Stomach smooth muscle (tissue), 2 donors: ENCODE results near the gene MS4A7.

Experiments
- H3K27ac ChIP-seq: one replicate; pipeline ENCODE4 v1.7.0; 2013; ENCODE audit warnings: mild to moderate bottlenecking, low read length, inconsistent platforms
- H3K27me3 ChIP-seq, 2 donors: one replicate each; pipeline ENCODE4 v1.7.0; 2013; ENCODE audit warnings: low read length in 2 of 2; ENCODE audit not compliant: insufficient read depth in 2 of 2, control insufficient read depth in 1 of 2
- H3K36me3 ChIP-seq, 2 donors: one replicate each; pipeline ENCODE4 v1.7.0; 2013; ENCODE audit warnings: low read length in 2 of 2; ENCODE audit not compliant: control insufficient read depth in 2 of 2, insufficient read depth in 2 of 2
- H3K4me1 ChIP-seq: one replicate; pipeline ENCODE4 v1.7.0; 2013; ENCODE audit warnings: low read length; ENCODE audit not compliant: control insufficient read depth, insufficient read depth
- H3K4me3 ChIP-seq, 2 donors: one replicate each; pipeline ENCODE4 v1.7.0; 2013; ENCODE audit warnings: low read length in 2 of 2
- H3K9ac ChIP-seq, 2 donors: one replicate each; pipeline ENCODE4 v1.7.0; 2013; ENCODE audit warnings: low read length in 2 of 2, mild to moderate bottlenecking in 1 of 2
- H3K9me3 ChIP-seq, 2 donors: one replicate each; pipeline ENCODE4 v1.7.0; 2013; ENCODE audit warnings: low read length in 2 of 2; ENCODE audit not compliant: control insufficient read depth in 2 of 2
- donor health status: healthy.
- donor health status: Pancreatic carcinoma.

Gene MS4A7, protein sequence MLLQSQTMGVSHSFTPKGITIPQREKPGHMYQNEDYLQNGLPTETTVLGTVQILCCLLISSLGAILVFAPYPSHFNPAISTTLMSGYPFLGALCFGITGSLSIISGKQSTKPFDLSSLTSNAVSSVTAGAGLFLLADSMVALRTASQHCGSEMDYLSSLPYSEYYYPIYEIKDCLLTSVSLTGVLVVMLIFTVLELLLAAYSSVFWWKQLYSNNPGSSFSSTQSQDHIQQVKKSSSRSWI

DNA sequence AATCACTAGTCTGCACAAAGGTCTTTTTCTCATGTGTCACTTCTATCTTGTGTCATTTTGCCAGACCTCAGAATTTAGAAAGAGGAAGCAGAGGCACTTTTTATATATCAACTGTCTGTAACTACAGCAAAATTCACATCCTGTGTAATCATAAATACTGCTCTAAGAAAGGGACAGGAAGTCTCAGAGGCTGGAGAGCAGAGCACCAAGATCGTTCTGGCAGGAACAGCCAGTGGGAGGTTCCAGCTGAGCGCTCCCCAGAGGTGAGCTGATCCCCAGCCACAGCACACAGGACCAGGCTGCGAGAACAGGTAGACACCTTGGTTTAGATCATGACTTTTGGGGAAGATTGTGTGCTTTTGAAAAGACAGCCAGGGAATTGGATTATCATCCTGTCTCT lies at the start of gene MS4A7:
TSS of gene MS4A7 (plus strand) at position 179 of the 400 bp plus-strand sequence. CDS start 4,610 bp downstream, outside the sequence.
- H3K36me3 ChIP-seq = no peaks in the 10 kb centered on the region
- no peaks in the 10 kb centered on the region for H3K9me3 ChIP-seq
- H3K4me3 ChIP-seq = no peak within 1 kb of the TSS
- H3K27ac ChIP-seq = no peak within 1 kb of the TSS
- no peak within 1 kb of the TSS for H3K9ac ChIP-seq
- no peaks in the 10 kb centered on the region for H3K27me3 ChIP-seq
- H3K4me1 ChIP-seq = no peaks in the 10 kb centered on the region

DNA sequence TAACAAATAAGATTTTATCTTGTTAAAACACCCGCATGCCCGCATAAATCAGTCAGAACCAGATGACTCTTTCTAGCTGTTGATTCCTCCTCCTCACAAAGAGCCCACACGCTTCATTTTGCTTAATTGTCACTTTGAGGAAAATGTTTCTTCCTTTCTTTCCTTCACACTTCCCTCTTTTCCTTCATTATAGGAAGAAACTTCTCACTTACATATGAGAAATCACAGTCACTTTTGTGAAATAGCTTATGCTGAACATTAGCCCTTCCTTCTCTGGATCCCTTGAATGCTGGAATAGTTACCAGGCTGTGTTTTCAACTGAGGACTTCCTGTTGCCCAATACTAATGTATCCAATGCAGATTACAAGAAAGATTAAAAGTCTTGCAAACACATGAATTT lies 45.5 kb upstream of the MS4A7 start:
- H3K9me3 ChIP-seq = no peaks in the 10 kb centered on the region
- no peaks in the 10 kb centered on the region for H3K36me3 ChIP-seq
- H3K4me3 ChIP-seq = no peak overlapping the region
- no peak overlapping the region for H3K9ac ChIP-seq
- no peaks in the 10 kb centered on the region for H3K27me3 ChIP-seq
- H3K4me1 ChIP-seq = no peaks in the 10 kb centered on the region
- no peak overlapping the region for H3K27ac ChIP-seq

DNA sequence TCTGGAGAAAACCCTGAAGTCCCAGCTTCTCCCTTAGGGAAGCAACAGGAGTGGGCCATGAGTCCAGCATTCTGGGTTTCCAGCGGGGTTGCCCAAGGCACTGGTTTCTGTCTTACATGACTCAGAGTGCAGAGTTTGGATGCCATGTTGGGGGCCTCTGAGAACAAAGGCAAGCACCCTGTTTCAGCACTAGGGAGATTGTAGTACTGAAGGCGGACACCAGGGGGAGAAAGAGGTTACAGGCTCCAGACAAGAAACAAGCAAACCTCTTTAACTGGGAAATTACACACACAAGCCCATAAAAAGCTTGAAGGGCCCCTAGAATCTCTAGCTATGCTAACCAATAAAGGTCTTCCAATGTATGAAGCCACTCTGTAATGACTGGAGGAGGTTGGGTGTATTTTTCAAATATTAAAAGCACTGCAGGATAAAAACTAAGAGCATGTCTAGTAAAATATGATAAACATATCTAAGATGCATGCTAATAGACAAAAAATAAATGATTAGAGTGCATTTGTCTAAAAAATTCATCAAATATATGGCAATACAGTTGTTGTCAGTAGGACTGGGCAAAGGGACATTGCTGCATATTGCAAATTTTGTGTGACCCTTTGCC lies 44.2 kb upstream of the MS4A7 start:
- no peaks in the 10 kb centered on the region for H3K27me3 ChIP-seq
- H3K4me1 ChIP-seq = no peaks in the 10 kb centered on the region
- no peak overlapping the region for H3K9ac ChIP-seq
- H3K4me3 ChIP-seq = no peak overlapping the region
- H3K9me3 ChIP-seq = no peaks in the 10 kb centered on the region
- no peaks in the 10 kb centered on the region for H3K36me3 ChIP-seq
- H3K27ac ChIP-seq = no peak overlapping the region

DNA sequence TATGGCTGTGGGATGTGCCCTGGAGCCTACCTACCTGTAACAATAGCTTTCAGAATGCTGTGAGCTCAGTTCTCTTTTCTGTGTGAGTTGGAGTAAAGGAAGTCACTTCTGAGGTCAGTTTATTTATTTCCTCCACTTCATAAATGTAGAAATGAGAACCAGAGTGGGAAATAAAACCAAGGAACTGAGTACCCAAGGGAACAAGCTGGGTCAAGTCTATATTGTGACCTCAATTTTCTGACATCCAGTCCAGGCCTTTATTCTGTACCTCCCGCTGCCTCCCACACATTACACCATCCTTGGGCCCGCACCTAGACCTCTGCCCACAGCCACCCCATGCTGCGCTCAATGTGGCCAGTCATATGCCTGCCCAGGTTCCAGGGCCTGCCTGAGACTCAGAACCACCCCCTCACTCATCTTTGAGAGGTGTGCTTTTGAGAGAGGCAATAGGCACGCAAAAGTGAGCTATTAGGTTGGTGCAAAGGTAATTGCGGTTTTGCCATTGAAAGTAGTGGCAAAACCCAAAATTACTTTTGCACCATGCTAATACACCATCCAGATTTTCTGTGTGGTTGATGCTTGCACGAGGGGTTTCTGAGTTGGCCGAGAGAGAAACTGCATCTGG lies 41.5 kb upstream of the MS4A7 start:
- Histone ChIP-seq H3K27me3 (no peaks in the 10 kb centered on the region), H3K27ac (no peak overlapping the region)

DNA sequence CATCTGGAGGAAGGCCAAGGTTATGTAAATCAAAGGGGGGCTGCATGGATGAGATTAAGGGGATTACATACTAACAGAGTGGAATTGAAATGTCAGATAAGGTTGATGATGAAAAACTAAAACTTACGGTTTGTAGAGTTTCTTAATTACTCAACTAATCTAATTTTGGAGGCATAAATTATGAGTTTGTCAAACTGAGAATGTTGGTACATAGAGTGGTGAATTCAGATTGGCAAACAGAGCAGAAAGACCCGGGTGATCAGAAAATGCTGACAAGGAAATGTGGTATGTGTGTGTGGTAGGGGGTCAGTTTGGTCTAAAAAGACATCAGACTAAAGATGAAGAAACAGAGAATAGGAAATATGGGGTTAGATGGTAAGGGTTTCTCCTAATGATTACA lies 40.3 kb upstream of the MS4A7 start:
- Histone ChIP-seq H3K9me3 (no peaks in the 10 kb centered on the region), H3K4me3 (no peak overlapping the region), H3K27me3 (no peaks in the 10 kb centered on the region), H3K9ac (no peak overlapping the region), H3K36me3 (no peaks in the 10 kb centered on the region), H3K27ac (no peak overlapping the region), H3K4me1 (no peaks in the 10 kb centered on the region)

More for the DNA sequence above, 41.5 kb upstream of the MS4A7 start:
- Histone ChIP-seq H3K4me1 (no peaks in the 10 kb centered on the region), H3K9me3 (no peaks in the 10 kb centered on the region), H3K4me3 (no peak overlapping the region), H3K9ac (no peak overlapping the region), H3K36me3 (no peaks in the 10 kb centered on the region)

DNA sequence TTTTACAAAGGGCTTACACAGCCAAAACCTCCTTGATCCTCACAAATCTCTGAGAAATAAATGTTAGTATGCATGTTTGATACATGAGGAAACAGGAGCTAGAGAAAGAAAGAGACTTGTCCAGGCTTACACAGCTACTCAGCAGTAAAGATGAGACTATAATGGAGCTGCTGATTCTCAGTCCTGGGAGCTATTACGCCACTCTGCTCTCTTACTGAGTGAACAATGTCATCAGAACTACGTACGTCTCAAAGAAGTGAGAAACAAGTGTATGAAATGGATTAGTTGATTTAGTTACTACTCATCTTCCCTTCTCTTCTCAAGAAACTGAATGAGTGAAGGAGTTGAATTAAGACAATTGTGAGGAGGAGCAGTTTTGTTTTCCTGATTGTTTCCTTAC lies 39.0 kb upstream of the MS4A7 start:
- no peaks in the 10 kb centered on the region for H3K4me1 ChIP-seq
- no peaks in the 10 kb centered on the region for H3K27me3 ChIP-seq
- no peaks in the 10 kb centered on the region for H3K36me3 ChIP-seq
- H3K9ac ChIP-seq = no peak overlapping the region
- H3K4me3 ChIP-seq = no peak overlapping the region
- H3K9me3 ChIP-seq = no peaks in the 10 kb centered on the region
- no peak overlapping the region for H3K27ac ChIP-seq

DNA sequence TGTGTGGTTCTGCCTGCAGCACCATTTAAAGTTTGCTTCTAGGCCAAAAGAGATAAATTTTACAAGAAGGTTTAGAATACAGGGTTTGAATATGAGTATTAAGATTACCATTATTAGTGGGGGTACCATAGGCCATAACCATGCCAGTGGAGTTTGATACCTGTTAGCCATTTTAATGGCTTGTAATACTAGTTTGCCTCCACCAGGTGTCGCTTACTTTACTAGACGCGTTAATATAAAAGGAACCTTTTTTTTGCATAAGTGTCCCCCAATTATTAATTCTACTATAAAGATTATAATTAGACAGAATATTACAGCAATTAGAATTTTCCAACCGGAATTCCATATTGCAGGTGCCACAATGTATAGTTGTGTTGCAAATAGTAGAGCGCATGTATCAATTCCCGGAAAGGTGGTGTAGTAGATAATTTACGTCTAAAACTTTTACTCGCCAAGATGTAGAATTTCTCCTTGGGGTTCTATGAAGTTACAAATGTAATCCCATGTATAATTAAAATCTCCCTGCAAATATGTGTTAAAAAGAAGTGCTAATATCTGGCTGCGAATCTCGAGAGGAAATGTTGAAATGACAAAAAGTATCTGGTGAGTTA lies 35.1 kb upstream of the MS4A7 start:
- H3K4me3 ChIP-seq = no peak overlapping the region
- H3K4me1 ChIP-seq = no peaks in the 10 kb centered on the region
- no peaks in the 10 kb centered on the region for H3K36me3 ChIP-seq
- no peak overlapping the region for H3K9ac ChIP-seq
- H3K9me3 ChIP-seq = no peaks in the 10 kb centered on the region
- H3K27ac ChIP-seq = no peak overlapping the region
- H3K27me3 ChIP-seq = no peaks in the 10 kb centered on the region

DNA sequence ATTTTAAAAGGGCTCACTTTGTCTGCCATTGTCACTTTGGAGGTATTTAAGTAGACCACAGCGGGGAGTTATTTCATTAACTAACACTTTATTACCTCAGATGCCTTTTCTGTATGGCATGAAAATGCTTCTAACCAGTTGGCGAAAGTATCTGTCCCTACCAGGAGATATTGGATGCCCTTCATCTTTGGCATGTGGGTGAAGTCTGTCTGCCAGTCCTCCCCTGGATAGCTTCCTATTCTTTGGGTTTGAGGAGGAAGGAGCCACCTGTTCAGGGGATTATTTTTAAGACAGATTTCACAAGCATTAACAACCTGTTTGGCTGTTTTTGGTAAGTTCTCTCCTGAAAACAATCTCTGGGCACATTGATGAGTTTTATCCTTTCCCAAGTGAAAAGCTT lies 34.2 kb upstream of the MS4A7 start:
- Histone ChIP-seq H3K27ac (no peak overlapping the region), H3K36me3 (no peaks in the 10 kb centered on the region), H3K9ac (no peak overlapping the region), H3K27me3 (no peaks in the 10 kb centered on the region), H3K9me3 (no peaks in the 10 kb centered on the region), H3K4me3 (no peak overlapping the region), H3K4me1 (no peaks in the 10 kb centered on the region)

DNA sequence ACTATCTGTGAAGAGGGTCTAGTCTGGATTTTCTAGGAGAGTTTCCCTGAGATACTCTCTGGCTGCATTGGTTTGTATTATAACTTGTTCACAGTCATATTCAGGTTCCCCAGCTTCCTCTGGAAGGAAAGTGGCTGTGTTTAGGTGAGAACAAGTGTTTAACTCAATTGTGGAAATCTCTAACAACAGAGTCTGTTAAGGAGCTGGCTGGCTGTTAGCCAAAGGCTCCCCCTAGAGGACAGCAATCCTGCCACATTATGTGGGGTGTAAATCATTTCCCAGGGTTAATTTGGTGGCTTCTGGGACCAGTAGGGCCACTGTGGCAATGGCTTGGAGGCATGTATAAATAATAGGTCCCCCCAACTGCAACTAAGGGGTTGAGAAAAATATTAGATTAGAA lies 32.8 kb upstream of the MS4A7 start:
- no peaks in the 10 kb centered on the region for H3K27me3 ChIP-seq
- H3K9me3 ChIP-seq = no peaks in the 10 kb centered on the region
- H3K9ac ChIP-seq = no peak overlapping the region
- H3K36me3 ChIP-seq = no peaks in the 10 kb centered on the region
- H3K4me1 ChIP-seq = no peaks in the 10 kb centered on the region
- H3K4me3 ChIP-seq = no peak overlapping the region
- no peak overlapping the region for H3K27ac ChIP-seq

DNA sequence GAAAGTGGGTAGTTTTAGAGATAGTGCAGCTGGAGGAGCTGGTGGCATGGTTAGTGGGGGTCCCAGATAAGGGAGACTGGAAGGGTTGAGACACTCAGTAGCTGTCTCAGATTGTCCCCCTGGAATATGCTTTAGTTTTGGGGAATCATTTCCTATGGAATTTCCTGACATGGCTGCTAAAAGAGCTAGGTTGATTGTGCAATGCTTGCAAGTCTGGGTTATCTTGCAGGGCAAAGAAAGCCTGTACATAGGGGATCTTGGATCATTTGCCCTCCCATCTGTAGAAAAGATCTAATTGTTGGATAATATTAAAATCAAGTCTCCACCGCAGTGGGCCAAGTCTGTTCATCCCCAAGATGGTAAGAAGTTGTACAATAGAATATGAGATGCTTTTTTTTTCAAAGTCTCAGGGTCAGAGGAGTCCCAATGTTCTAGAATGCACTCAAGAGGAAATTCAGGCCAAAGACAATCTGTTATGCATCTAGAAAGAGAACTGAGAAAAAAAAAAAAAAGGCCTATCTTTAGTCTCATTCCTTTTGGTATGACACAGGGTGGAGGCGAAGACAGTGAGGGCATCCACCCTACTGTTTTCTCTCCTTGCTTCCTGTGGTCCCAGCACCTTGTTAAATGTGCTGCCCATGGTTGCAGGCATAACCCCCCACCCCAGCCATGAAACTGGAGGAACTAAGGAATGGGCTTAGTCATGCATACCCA lies 31.1 kb upstream of the MS4A7 start:
- Histone ChIP-seq H3K9ac (no peak overlapping the region), H3K27me3 (no peaks in the 10 kb centered on the region), H3K27ac (no peak overlapping the region), H3K9me3 (no peaks in the 10 kb centered on the region), H3K36me3 (no peaks in the 10 kb centered on the region), H3K4me1 (no peaks in the 10 kb centered on the region), H3K4me3 (no peak overlapping the region)
